Measurements from ENCODE around the gene ZNF691.
"Not testable (repeated sequence)": the region's sequence is repeated elsewhere in the genome, so short reads cannot be mapped to it uniquely, and the experiment has no call there.

ZNF691 gene
- total RNA-seq: 3.4 to 11.1 (median 7.1) reads per million in 9 experiments

- peaks cover 22 to 26% of the 10 kb centered on the region in 2 donors for H3K4me1 Mint-ChIP-seq (ENCODE audit: low read depth in 2 of 2)
- no peaks in the 10 kb centered on the region for H3K27me3 Mint-ChIP-seq
- ATAC-seq (replicated peaks) (peak; percentile 97), DNase-seq (peak; percentile 78 to 85 (median 82))
- peak within 1 kb of the TSS; percentile 85 to 94 for H3K4me3 Mint-ChIP-seq
- H3K36me3 Mint-ChIP-seq (ENCODE audit: insufficient read depth): no peaks in the 10 kb centered on the region
- no peaks in the 10 kb centered on the region for H3K9me3 Mint-ChIP-seq
- H3K27ac Mint-ChIP-seq: peak within 1 kb of the TSS; percentile 63 to 92
Observed at GRCh38 chr1:42846257-42847110, at the start of gene ZNF691. TSS of gene ZNF691 (plus strand) at chr1:42846613. CDS start at chr1:42849659, 3,046 bp downstream.

GRCh38 chr1:42797414-42797813, 49.0 kb upstream of the ZNF691 start:
- Mint-ChIP-seq H3K27ac (no peak overlapping the region), H3K4me1 (ENCODE audit: low read depth in 2 of 2) (no peaks in the 10 kb centered on the region), H3K36me3 (ENCODE audit: insufficient read depth) (no peaks in the 10 kb centered on the region), H3K27me3 (peaks cover 6 to 13% of the 10 kb centered on the region in 2 donors), H3K4me3 (no peak overlapping the region), H3K9me3 (no peaks in the 10 kb centered on the region)
- no peak for ATAC-seq (replicated peaks)
- no peak for DNase-seq

GRCh38 chr1:42797979-42798378, 48.4 kb upstream of the ZNF691 start:
- DNase-seq: no peak
- Mint-ChIP-seq H3K4me3 (no peak overlapping the region), H3K36me3 (ENCODE audit: insufficient read depth) (no peaks in the 10 kb centered on the region), H3K27me3 (peaks cover 6 to 13% of the 10 kb centered on the region in 2 donors), H3K4me1 (ENCODE audit: low read depth in 2 of 2) (no peaks in the 10 kb centered on the region), H3K27ac (no peak overlapping the region), H3K9me3 (no peaks in the 10 kb centered on the region)
- ATAC-seq (replicated peaks): no peak

- H3K27me3 Mint-ChIP-seq: peaks cover 6 to 13% of the 10 kb centered on the region in 2 donors
- H3K4me1 Mint-ChIP-seq (ENCODE audit: low read depth in 2 of 2): no peaks in the 10 kb centered on the region
- no peak for ATAC-seq (replicated peaks)
Observed at GRCh38 chr1:42801832-42802473, 44.5 kb upstream of the ZNF691 start.

GRCh38 chr1:42806171-42806570, 40.2 kb upstream of the ZNF691 start:
- Mint-ChIP-seq H3K4me1 (ENCODE audit: low read depth in 2 of 2) (no peaks in the 10 kb centered on the region), H3K9me3 (no peaks in the 10 kb centered on the region), H3K27ac (no peak overlapping the region), H3K4me3 (no peak overlapping the region), H3K36me3 (ENCODE audit: insufficient read depth) (peaks cover 9% of the 10 kb centered on the region), H3K27me3 (peaks cover 0 to 4% of the 10 kb centered on the region in 2 donors)
- ATAC-seq (replicated peaks) (no peak), DNase-seq (no peak)

More at GRCh38 chr1:42801832-42802473, 44.5 kb upstream of the ZNF691 start:
- Mint-ChIP-seq H3K9me3 (no peaks in the 10 kb centered on the region), H3K4me3 (no peak overlapping the region), H3K27ac (no peak overlapping the region), H3K36me3 (ENCODE audit: insufficient read depth) (peaks cover 5% of the 10 kb centered on the region)
- DNase-seq: no peak

GRCh38 chr1:42806593-42806992, 39.8 kb upstream of the ZNF691 start:
- Mint-ChIP-seq H3K27me3 (peaks cover 0 to 4% of the 10 kb centered on the region in 2 donors), H3K27ac (peak overlapping the region in 1 of 2 donors; percentile 10)

GRCh38 chr1:42807056-42807668, 39.3 kb upstream of the ZNF691 start:
- Mint-ChIP-seq H3K36me3 (ENCODE audit: insufficient read depth) (peaks cover 9% of the 10 kb centered on the region), H3K27ac (peak overlapping the region in 1 of 2 donors; percentile 10), H3K4me1 (ENCODE audit: low read depth in 2 of 2) (peaks cover 0 to 4% of the 10 kb centered on the region in 2 donors), H3K4me3 (no peak overlapping the region), H3K27me3 (peaks cover 0 to under 1% of the 10 kb centered on the region in 2 donors), H3K9me3 (no peaks in the 10 kb centered on the region)
- DNase-seq (no peak), ATAC-seq (replicated peaks) (no peak)

More at GRCh38 chr1:42806593-42806992, 39.8 kb upstream of the ZNF691 start:
- Mint-ChIP-seq H3K9me3 (no peaks in the 10 kb centered on the region), H3K4me3 (no peak overlapping the region), H3K36me3 (ENCODE audit: insufficient read depth) (peaks cover 9% of the 10 kb centered on the region), H3K4me1 (ENCODE audit: low read depth in 2 of 2) (peaks cover 0 to 3% of the 10 kb centered on the region in 2 donors)
- DNase-seq: no peak
- ATAC-seq (replicated peaks): no peak

- H3K27me3 Mint-ChIP-seq; H3K27ac Mint-ChIP-seq; H3K36me3 Mint-ChIP-seq (ENCODE audit: insufficient read depth); DNase-seq; H3K4me3 Mint-ChIP-seq; ATAC-seq (replicated peaks); H3K9me3 Mint-ChIP-seq: not testable (repeated sequence)
- peaks cover 12 to 28% of the 10 kb centered on the region in 2 donors for H3K4me1 Mint-ChIP-seq (ENCODE audit: low read depth in 2 of 2)
Observed at GRCh38 chr1:42814815-42815214, 31.6 kb upstream of the ZNF691 start.

- DNase-seq: no peak
- Mint-ChIP-seq H3K27ac (peak overlapping the region; percentile 74 to 89), H3K4me1 (ENCODE audit: low read depth in 2 of 2) (peaks cover 12 to 28% of the 10 kb centered on the region in 2 donors), H3K4me3 (peak overlapping the region; percentile 76 to 87), H3K9me3 (no peaks in the 10 kb centered on the region), H3K27me3 (no peaks in the 10 kb centered on the region), H3K36me3 (ENCODE audit: insufficient read depth) (no peaks in the 10 kb centered on the region)
- no peak for ATAC-seq (replicated peaks)
Observed at GRCh38 chr1:42815941-42816584, 30.4 kb upstream of the ZNF691 start.

- DNase-seq (peak; percentile 87 to 91 (median 88)), ATAC-seq (replicated peaks) (peak; percentile 84)
- H3K9me3 Mint-ChIP-seq: no peaks in the 10 kb centered on the region
- peaks cover 12 to 24% of the 10 kb centered on the region in 2 donors for H3K4me1 Mint-ChIP-seq (ENCODE audit: low read depth in 2 of 2)
- H3K4me3 Mint-ChIP-seq: peak within 1 kb of the TSS; percentile 76 to 87
- H3K27me3 Mint-ChIP-seq: no peaks in the 10 kb centered on the region
- H3K36me3 Mint-ChIP-seq (ENCODE audit: insufficient read depth): no peaks in the 10 kb centered on the region
- H3K27ac Mint-ChIP-seq: peak within 1 kb of the TSS; percentile 74 to 89
Observed at GRCh38 chr1:42816585-42817439, 29.6 kb upstream of the ZNF691 start, which contains the start of the genes ERMAP and SVBP. TSS of gene ERMAP (plus strand) at chr1:42817122. CDS start at chr1:42830449, 13,327 bp downstream. TSS of gene SVBP (minus strand) at chr1:42817397. CDS start at chr1:42816544, 853 bp downstream.

GRCh38 chr1:42817440-42817767, 29.0 kb upstream of the ZNF691 start:
- Mint-ChIP-seq H3K27ac (peak overlapping the region; percentile 74 to 89), H3K27me3 (no peaks in the 10 kb centered on the region), H3K9me3 (no peaks in the 10 kb centered on the region), H3K4me3 (peak overlapping the region; percentile 76 to 87), H3K36me3 (ENCODE audit: insufficient read depth) (no peaks in the 10 kb centered on the region), H3K4me1 (ENCODE audit: low read depth in 2 of 2) (peaks cover 12 to 24% of the 10 kb centered on the region in 2 donors)
- no peak for ATAC-seq (replicated peaks)
- no peak for DNase-seq

GRCh38 chr1:42817976-42818375, 28.4 kb upstream of the ZNF691 start:
- Mint-ChIP-seq H3K27me3 (no peaks in the 10 kb centered on the region), H3K4me3 (peak overlapping the region in 1 of 2 donors; percentile 76), H3K27ac (no peak overlapping the region), H3K36me3 (ENCODE audit: insufficient read depth) (no peaks in the 10 kb centered on the region), H3K9me3 (no peaks in the 10 kb centered on the region), H3K4me1 (ENCODE audit: low read depth in 2 of 2) (peaks cover 12 to 24% of the 10 kb centered on the region in 2 donors)
- ATAC-seq (replicated peaks) (no peak), DNase-seq (no peak)
